NK-92 (cell line): ENCODE results near the gene FSTL1.

Source experiments
- DNase-seq: peaks from one replicate; lab custom pipeline; 2025; ENCODE audit not compliant: unreplicated experiment; lab: John Stamatoyannopoulos, UW

FSTL1 gene

GRCh38 chr3:120364101-120364500 lies 86.7 kb downstream of the FSTL1 start:
- no peak for DNase-seq

- no peak for DNase-seq
These were observed 93.0 kb downstream of the FSTL1 start for GRCh38 chr3:120357807-120358206.

- no peak for DNase-seq
These were observed 95.3 kb downstream of the FSTL1 start for GRCh38 chr3:120355486-120355885.

GRCh38 chr3:120353463-120353862 lies 97.3 kb downstream of the FSTL1 start:
- DNase-seq, result no peak

- no peak for DNase-seq
These were observed 98.8 kb downstream of the FSTL1 start for GRCh38 chr3:120352017-120352416.

GRCh38 chr3:120350401-120350941 lies 100.3 kb downstream of the FSTL1 start:
- DNase-seq, result no peak

GRCh38 chr3:120349855-120350125 lies 101.0 kb downstream of the FSTL1 start:
- DNase-seq, result no peak

- DNase-seq, result peak; percentile 50
These were observed 101.6 kb downstream of the FSTL1 start, which contains the start of gene LRRC58 for GRCh38 chr3:120348991-120349854. Gene LRRC58, minus strand, starts transcription at chr3:120349354. Its CDS starts 111 bp downstream, at chr3:120349243.

- DNase-seq, result no peak
These were observed 102.5 kb downstream of the FSTL1 start for GRCh38 chr3:120348065-120348990.

- DNase-seq, result no peak
These were observed 106.4 kb downstream of the FSTL1 start for GRCh38 chr3:120344349-120344748.
